ENCODE measurements around the gene TSTD1. TPM values are rescaled to one million over a fixed set of nuclear protein-coding genes. Genes with fewer than 3 reads are reported as not detected.
"Not testable (repeated sequence)": the region's sequence is repeated elsewhere in the genome, so short reads cannot be mapped to it uniquely, and the experiment has no call there.

Gene TSTD1
- total RNA-seq, 1 donor from 2014 or later = 112 TPM

DNA sequence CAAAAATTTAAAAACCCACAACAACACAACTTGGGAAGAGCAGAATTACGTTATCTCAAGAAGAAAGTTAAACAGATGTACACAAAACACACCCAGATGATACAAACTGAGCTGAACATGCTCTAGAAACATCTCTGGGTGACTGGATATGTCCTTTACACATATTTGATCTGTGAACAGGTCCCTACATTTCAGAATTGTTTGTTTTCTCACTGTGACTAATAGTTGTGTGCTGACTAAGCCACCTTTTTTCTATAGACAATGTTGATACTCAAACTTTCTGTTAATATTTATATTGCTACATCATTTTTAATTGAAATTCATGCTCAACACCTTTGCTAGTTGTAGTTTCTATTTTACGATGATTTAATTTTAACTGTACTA lies 16.8 kb downstream of the TSTD1 start:
- TF ChIP-seq, protein P1, sequence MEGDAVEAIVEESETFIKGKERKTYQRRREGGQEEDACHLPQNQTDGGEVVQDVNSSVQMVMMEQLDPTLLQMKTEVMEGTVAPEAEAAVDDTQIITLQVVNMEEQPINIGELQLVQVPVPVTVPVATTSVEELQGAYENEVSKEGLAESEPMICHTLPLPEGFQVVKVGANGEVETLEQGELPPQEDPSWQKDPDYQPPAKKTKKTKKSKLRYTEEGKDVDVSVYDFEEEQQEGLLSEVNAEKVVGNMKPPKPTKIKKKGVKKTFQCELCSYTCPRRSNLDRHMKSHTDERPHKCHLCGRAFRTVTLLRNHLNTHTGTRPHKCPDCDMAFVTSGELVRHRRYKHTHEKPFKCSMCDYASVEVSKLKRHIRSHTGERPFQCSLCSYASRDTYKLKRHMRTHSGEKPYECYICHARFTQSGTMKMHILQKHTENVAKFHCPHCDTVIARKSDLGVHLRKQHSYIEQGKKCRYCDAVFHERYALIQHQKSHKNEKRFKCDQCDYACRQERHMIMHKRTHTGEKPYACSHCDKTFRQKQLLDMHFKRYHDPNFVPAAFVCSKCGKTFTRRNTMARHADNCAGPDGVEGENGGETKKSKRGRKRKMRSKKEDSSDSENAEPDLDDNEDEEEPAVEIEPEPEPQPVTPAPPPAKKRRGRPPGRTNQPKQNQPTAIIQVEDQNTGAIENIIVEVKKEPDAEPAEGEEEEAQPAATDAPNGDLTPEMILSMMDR (IDR thresholded peaks at IDR 0.05; ENCODE audit: insufficient read depth, low read length, poor library complexity, severe bottlenecking) = no peak
- peak overlapping the region; percentile 68 for H3K4me3 ChIP-seq (ENCODE audit: low read depth, low read length)
- no peak for DNase-seq (ENCODE audit: low read depth)

DNA sequence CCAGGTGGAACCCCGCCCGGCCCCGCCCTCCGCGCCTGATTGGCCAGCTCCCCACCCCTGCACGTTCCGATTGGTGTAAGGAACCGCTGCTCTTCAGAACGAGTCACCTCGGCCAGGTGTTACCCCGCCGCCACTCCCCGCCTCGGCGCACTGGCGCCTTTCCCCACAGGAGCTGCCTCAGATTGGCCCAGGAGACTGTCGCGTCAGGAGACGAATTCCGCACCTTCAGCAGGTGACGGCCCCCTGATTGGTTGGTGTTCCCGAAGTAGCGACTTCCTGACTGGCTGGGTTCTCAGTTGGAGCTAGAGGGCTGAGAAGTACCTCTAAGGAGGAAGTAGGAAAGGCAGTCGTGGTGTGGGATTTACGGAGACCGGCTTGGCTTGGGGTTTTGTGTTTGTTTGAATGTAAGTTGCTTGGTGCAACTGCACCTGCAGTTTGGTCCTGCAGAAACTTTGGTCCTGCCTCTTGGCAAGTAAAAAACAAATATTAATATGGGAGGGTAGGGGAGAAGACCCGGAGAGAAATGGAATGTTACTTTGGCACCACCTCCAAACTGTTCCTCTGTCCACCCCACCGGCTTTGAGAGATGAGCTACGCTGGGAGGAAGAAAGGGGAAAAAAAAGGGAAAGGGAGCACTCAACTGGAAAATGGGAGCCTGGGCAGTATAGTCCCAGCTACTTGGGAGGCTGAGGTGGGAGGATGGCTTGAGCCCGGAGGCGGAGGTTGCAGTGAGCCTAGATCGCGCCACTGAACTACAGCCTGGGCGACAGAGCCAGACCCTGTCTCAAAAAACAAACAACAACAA lies 17.4 kb downstream of the TSTD1 start:
- TF ChIP-seq, protein P1 (IDR thresholded peaks at IDR 0.05; ENCODE audit: insufficient read depth, low read length, poor library complexity, severe bottlenecking) = no peak
- H3K27me3 ChIP-seq (ENCODE audit: control insufficient read depth, insufficient read depth, low read length) = no peaks in the 10 kb centered on the region
- peak overlapping the region; percentile 68 for H3K4me3 ChIP-seq (ENCODE audit: low read depth, low read length)
- H3K36me3 ChIP-seq (ENCODE audit: control insufficient read depth, insufficient read depth, low read length) = no peaks in the 10 kb centered on the region
- peak; percentile 87 for DNase-seq (ENCODE audit: low read depth)

More for the DNA sequence above, 16.8 kb downstream of the TSTD1 start:
- no peaks in the 10 kb centered on the region for H3K36me3 ChIP-seq (ENCODE audit: control insufficient read depth, insufficient read depth, low read length)
- no peaks in the 10 kb centered on the region for H3K27me3 ChIP-seq (ENCODE audit: control insufficient read depth, insufficient read depth, low read length)

DNA sequence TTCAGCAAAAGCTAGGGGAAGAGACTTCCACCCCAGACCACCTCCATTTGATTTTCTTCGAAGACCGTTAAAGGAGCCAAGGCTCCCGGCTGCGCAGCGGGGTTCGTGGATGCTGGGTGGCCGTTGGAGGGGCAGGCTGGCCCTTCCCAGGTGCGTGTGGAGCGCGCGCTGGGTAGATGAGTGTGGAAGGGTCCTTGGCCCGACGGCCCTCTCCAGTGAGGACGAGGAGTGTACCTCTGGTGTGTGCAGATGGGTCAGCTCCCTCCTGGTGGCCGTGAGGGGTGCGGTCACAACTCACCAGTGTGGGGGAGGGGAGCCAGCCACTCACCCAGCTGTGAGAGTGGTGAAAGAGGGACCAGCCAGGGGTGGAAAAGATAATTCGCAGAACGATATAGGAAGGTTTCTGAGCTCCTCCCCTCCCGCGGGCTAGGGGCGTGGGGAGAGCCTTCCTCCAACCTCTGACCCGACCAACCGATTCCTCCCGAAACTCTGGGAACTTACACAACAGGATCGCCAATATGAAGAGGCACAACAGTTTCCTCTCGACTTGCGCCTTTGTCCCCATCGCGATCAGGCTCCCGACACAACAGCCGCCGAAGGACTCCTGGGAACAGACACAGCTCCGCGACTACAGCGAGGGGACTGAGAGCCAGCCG lies 18.1 kb downstream of the TSTD1 start, which contains the start of gene F11R:
F11R (minus strand) TSS at position 644 of the 656 bp plus-strand sequence; CDS start at position 565, 79 bp downstream.
- TF ChIP-seq, protein P1 (IDR thresholded peaks at IDR 0.05; ENCODE audit: insufficient read depth, low read length, poor library complexity, severe bottlenecking) = peak; percentile 24
- Histone ChIP-seq H3K4me3 (ENCODE audit: low read depth, low read length) (peak within 1 kb of the TSS; percentile 68), H3K27me3 (ENCODE audit: control insufficient read depth, insufficient read depth, low read length) (no peaks in the 10 kb centered on the region), H3K36me3 (ENCODE audit: control insufficient read depth, insufficient read depth, low read length) (no peaks in the 10 kb centered on the region)
- DNase-seq (ENCODE audit: low read depth) = no peak

DNA sequence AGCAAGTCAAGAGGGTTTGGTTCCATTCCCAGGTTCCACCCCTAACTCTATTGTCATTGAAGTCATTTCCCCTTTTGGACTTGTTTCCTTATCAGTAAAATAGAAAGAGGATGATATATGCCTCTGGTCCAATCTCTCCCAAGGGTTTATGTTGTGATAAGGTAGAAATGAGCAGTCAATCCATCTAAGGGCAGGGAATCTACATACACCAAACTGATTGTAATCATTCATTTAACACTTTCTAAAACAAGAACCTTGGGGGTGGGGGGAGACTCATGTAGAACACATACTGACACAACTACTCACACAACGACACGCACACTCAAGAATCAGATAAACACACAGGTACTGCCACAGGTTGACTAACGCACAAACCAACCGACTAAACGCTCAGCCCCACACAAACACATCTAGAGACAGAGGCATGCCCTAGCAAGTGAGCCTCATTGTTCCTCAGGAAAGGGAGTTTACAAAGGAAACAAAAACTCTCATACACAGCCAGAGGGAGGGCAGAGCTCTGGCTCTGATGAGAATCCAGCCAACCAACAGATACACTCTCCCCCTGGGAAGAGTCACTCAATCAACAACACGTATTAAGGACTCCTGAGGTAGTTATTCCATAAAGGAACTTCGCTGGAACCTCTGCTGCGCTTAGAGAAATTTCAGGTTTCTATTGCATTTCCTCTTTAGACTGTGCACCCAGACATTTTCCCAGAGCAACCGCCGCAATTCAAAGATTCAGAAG lies 18.8 kb downstream of the TSTD1 start:
- H3K4me3 ChIP-seq (ENCODE audit: low read depth, low read length) = peak overlapping the region; percentile 68
- TF ChIP-seq, protein P1 (IDR thresholded peaks at IDR 0.05; ENCODE audit: insufficient read depth, low read length, poor library complexity, severe bottlenecking) = no peak
- DNase-seq (ENCODE audit: low read depth) = no peak
- H3K27me3 ChIP-seq (ENCODE audit: control insufficient read depth, insufficient read depth, low read length) = no peaks in the 10 kb centered on the region
- H3K36me3 ChIP-seq (ENCODE audit: control insufficient read depth, insufficient read depth, low read length) = no peaks in the 10 kb centered on the region

DNA sequence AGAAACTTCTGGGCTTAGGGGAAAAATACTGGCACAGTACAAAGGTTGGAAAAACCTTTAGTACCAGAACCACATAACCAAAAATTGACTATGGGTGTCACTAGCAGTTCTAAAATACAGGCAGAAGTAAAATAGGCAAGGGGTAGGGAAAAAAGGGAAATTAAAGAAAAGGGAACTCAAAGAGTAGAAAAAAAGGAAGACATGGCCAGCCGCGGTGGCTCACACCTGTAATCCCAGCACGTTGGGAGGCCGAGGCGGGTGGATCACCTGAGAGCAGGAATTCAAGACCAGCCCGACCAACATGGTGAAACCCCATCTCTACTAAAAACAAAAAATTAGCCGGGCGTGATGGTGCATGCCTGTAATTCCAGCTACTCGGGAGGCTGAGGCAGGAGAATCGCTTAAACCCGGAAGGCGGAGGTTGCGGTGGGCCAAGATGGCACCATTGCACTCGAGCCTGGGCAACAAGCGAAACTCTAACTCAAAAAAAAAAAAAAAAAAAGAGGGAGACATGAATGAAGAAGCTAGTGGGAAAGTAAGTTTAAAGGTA lies 19.6 kb downstream of the TSTD1 start:
- not testable (repeated sequence) for DNase-seq (ENCODE audit: low read depth); H3K36me3 ChIP-seq (ENCODE audit: control insufficient read depth, insufficient read depth, low read length); H3K4me3 ChIP-seq (ENCODE audit: low read depth, low read length); H3K27me3 ChIP-seq (ENCODE audit: control insufficient read depth, insufficient read depth, low read length)

DNA sequence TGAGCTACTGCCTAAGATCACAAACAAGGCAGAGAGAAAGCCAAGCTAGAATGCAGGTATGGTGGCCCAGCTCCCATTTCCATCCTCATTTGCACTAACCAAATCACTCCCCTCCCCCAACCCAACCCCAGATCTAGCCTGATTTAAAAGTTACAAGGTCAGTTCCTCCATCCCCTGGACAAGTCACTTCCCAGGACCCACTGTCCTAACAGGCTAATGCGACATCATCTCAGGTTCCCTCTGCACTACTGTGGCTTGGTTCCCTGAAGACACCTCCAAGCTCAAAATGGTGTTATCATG lies 20.2 kb downstream of the TSTD1 start:
- Histone ChIP-seq H3K27me3 (ENCODE audit: control insufficient read depth, insufficient read depth, low read length) (no peaks in the 10 kb centered on the region), H3K4me3 (ENCODE audit: low read depth, low read length) (no peak overlapping the region), H3K36me3 (ENCODE audit: control insufficient read depth, insufficient read depth, low read length) (no peaks in the 10 kb centered on the region)
- TF ChIP-seq, protein P1 (IDR thresholded peaks at IDR 0.05; ENCODE audit: insufficient read depth, low read length, poor library complexity, severe bottlenecking) = no peak
- DNase-seq (ENCODE audit: low read depth) = no peak
